GM23338 (cell line): ENCODE results near the gene LUC7L. TPM values are rescaled to one million over a fixed set of nuclear protein-coding genes. Genes with fewer than 3 reads are reported as not detected.

Experiments
- ATAC-seq: fragments of 200-7000 bp; cut with Tn5 transposase; 3 replicates; pipeline ENCODE4 v1.9.1; 2020
- DNase-seq: peaks from one replicate; pipeline ENCODE4 v3.0.0-alpha.2; 2015; ENCODE audit warnings: low spot score
- H2AFZ ChIP-seq: fragments of 200-600 bp; sonication (generic); 2 replicates; pipeline ENCODE4 v1.8.0; 2016; ENCODE audit warnings: antibody characterized with exemption, mild to moderate bottlenecking, moderate library complexity
- H3F3A ChIP-seq: fragments of 200-600 bp; sonication (generic); replicated peaks from 2 replicates; pipeline ENCODE4 v1.8.0; 2017; ENCODE audit warnings: antibody characterized with exemption, mixed run types, low read depth
- H3K27ac ChIP-seq: fragments of 200-600 bp; sonication (generic); 2 replicates; pipeline ENCODE4 v1.6.1; 2016; ENCODE audit warnings: low read depth
- H3K27me3 ChIP-seq: fragments of 200-600 bp; sonication (generic); 2 replicates; pipeline ENCODE4 v1.8.0; 2016; ENCODE audit warnings: mild to moderate bottlenecking, mixed run types, moderate library complexity; ENCODE audit not compliant: insufficient read depth
- H3K36me3 ChIP-seq: fragments of 200-600 bp; sonication (generic); 2 replicates; pipeline ENCODE4 v1.8.0; 2016; ENCODE audit warnings: mild to moderate bottlenecking; ENCODE audit not compliant: insufficient read depth
- H3K4me1 ChIP-seq: fragments of 200-600 bp; sonication (generic); 2 replicates; pipeline ENCODE4 v1.8.0; 2016; ENCODE audit warnings: mild to moderate bottlenecking, moderate library complexity; ENCODE audit not compliant: insufficient read depth
- H3K4me2 ChIP-seq: fragments of 200-600 bp; sonication (generic); 2 replicates; pipeline ENCODE4 v1.7.1; 2017; ENCODE audit warnings: mixed run types
- H3K4me3 ChIP-seq: fragments of 200-600 bp; sonication (generic); 2 replicates; pipeline ENCODE4 v1.6.1; 2016; ENCODE audit warnings: mixed run types
- H3K79me2 ChIP-seq: fragments of 200-600 bp; sonication (generic); replicated peaks from 2 replicates; pipeline ENCODE4 v1.8.0; 2017; ENCODE audit warnings: mild to moderate bottlenecking; ENCODE audit not compliant: insufficient read depth
- H3K9me2 ChIP-seq: fragments of 200-600 bp; sonication (generic); 2 replicates; pipeline ENCODE4 v1.8.0; 2017; ENCODE audit not compliant: insufficient read depth
- H4K20me1 ChIP-seq: fragments of 200-600 bp; sonication (generic); replicated peaks from 2 replicates; pipeline ENCODE4 v1.8.0; 2017; ENCODE audit warnings: mild to moderate bottlenecking; ENCODE audit not compliant: insufficient read depth
- H3K27ac Mint-ChIP-seq: 2 replicates; pipeline ENCODE4 v1.8.0; 2020; ENCODE audit warnings: inconsistent platforms, mild to moderate bottlenecking, moderate library complexity, mixed read lengths
- H3K27me3 Mint-ChIP-seq: 3 replicates; pipeline ENCODE4 v1.8.0; 2022; ENCODE audit warnings: low read depth, mild to moderate bottlenecking, moderate library complexity, mixed read lengths, inconsistent platforms; ENCODE audit not compliant: insufficient read depth, poor library complexity
- H3K36me3 Mint-ChIP-seq: 3 replicates; pipeline ENCODE4 v1.8.0; 2021; ENCODE audit warnings: low read depth, mild to moderate bottlenecking, inconsistent platforms, moderate library complexity, mixed read lengths
- H3K4me1 Mint-ChIP-seq: 3 replicates; pipeline ENCODE4 v1.8.0; 2020; ENCODE audit warnings: mild to moderate bottlenecking, inconsistent platforms, mixed read lengths
- H3K4me3 Mint-ChIP-seq: 3 replicates; pipeline ENCODE4 v1.8.0; 2021; ENCODE audit warnings: moderate library complexity, mild to moderate bottlenecking, inconsistent platforms, mixed read lengths
- H3K9me3 Mint-ChIP-seq: 3 replicates; pipeline ENCODE4 v1.8.0; 2020; ENCODE audit warnings: moderate library complexity, mild to moderate bottlenecking, inconsistent platforms, mixed read lengths
- CREB1 ChIP-seq: fragments of 250-450 bp; sonication (Bioruptor Pico); IDR thresholded peaks from 2 replicates; pipeline ENCODE4 v1.5.0; 2020; ENCODE audit warnings: low read depth, mild to moderate bottlenecking, moderate library complexity
- EZH2 ChIP-seq: fragments of 200-600 bp; sonication (generic); IDR thresholded peaks from one replicate; pipeline ENCODE4 v1.8.0; 2017; ENCODE audit warnings: antibody characterized with exemption, mild to moderate bottlenecking, low read depth; ENCODE audit not compliant: unreplicated experiment
- EZH2phosphoT487 ChIP-seq: fragments of 200-600 bp; sonication (generic); IDR thresholded peaks from one replicate; pipeline ENCODE4 v1.8.1; 2018; ENCODE audit warnings: antibody characterized with exemption; ENCODE audit not compliant: unreplicated experiment
- JUNB ChIP-seq: IDR thresholded peaks from one replicate; pipeline ENCODE4 v1.6.1; 2016; ENCODE audit warnings: antibody characterized with exemption; ENCODE audit not compliant: unreplicated experiment
- NANOG ChIP-seq: IDR thresholded peaks from 2 replicates; pipeline ENCODE4 v1.6.1; 2016; ENCODE audit warnings: antibody characterized with exemption, borderline replicate concordance
- POLR2AphosphoS5 ChIP-seq: IDR thresholded peaks from 2 replicates; pipeline ENCODE4 v1.6.1; 2016; ENCODE audit warnings: antibody characterized with exemption, low read depth
- STAT1 ChIP-seq: IDR thresholded peaks from one replicate; pipeline ENCODE4 v1.6.1; 2016; ENCODE audit warnings: antibody characterized with exemption; ENCODE audit not compliant: unreplicated experiment
- ZNF114 ChIP-seq: fragments of 250-450 bp; sonication (Bioruptor Pico); IDR thresholded peaks from 2 replicates; pipeline ENCODE4 v1.5.0; 2020; ENCODE audit warnings: mild to moderate bottlenecking, moderate library complexity
- ZNF331 ChIP-seq: fragments of 250-450 bp; sonication (Bioruptor Pico); IDR thresholded peaks from 2 replicates; pipeline ENCODE4 v1.5.0; 2020; ENCODE audit warnings: low read depth, mild to moderate bottlenecking, moderate library complexity
- polyA plus RNA-seq: library from polyadenylated mRNA; unstranded; fragments of >200 nt; fragmentation: Nextera tagmentation; extraction: Ambion mirVana; gene quantifications from 2 replicates; pipeline ENCODE4 v1.2.1, GENCODE V29; 2016
- total RNA-seq: library from RNA; depleted of rRNA; stranded (reverse); fragments of >200 nt; shearing (Covaris generic); gene quantifications from 2 replicates; pipeline ENCODE4 v1.2.3, GENCODE V29; 2014
- TF ChIP-seq, protein P1 (sequence below), 2 experiments: fragments of 200-600 bp in 1 of 2; sonication (generic) in 1 of 2; conservative IDR thresholded peaks; 2 replicates each; pipeline versions ENCODE4 v1.5.1 to v1.6.1; 2016 to 2017; ENCODE audit warnings: antibody characterized with exemption in 2 of 2, low read depth in 2 of 2, mild to moderate bottlenecking in 2 of 2, moderate library complexity in 1 of 2
- TF ChIP-seq, protein P2 (sequence below): IDR thresholded peaks from one replicate; pipeline ENCODE4 v1.6.1; 2018; ENCODE audit warnings: antibody characterized with exemption; ENCODE audit not compliant: unreplicated experiment
- TF ChIP-seq, protein P3 (sequence below): fragments of 250-450 bp; sonication (Bioruptor Pico); IDR thresholded peaks from 2 replicates; pipeline ENCODE4 v1.5.0; 2020; ENCODE audit warnings: mild to moderate bottlenecking, moderate library complexity
- TF ChIP-seq, protein P4 (sequence below): IDR thresholded peaks from 2 replicates; pipeline ENCODE4 v1.6.1; 2016; ENCODE audit warnings: antibody characterized with exemption

Gene LUC7L
- total and polyA plus RNA-seq, 2 experiments from 2014 or later = 114 to 151 TPM

DNA sequence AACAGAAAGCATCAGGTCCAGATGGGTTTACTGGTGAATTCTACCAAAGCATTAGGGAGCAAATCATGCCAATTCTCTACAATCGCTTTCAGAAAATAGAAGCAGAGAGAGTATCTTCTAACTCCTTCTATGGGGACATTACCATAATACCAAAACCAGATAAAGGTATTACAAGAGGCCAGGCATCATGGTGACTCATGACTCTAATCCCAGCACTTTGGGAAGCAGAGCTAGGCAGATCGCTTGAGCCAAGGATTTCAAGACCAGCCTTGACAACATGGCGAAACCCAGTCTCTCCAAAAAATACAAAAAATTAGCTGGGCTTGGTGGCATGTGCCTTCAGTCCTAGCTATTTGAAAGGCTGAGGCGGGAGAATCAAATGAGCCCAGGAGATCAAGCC lies 26.0 kb downstream of the LUC7L start:
- H3K4me1 Mint-ChIP-seq = no peaks in the 10 kb centered on the region
- H3K36me3 Mint-ChIP-seq = peaks cover 91% of the 10 kb centered on the region
- peaks cover 12% of the 10 kb centered on the region for H3K27me3 Mint-ChIP-seq

More for the DNA sequence above, 26.0 kb downstream of the LUC7L start:
- H3K27ac Mint-ChIP-seq = no peak overlapping the region
- Histone ChIP-seq H4K20me1 (peaks cover 38% of the 10 kb centered on the region), H3K4me3 (no peak overlapping the region), H3K36me3 (peaks cover 72% of the 10 kb centered on the region), H3K4me2 (no peak overlapping the region), H3K27me3 (no peaks in the 10 kb centered on the region), H3K4me1 (no peaks in the 10 kb centered on the region), H3K79me2 (peaks cover 36% of the 10 kb centered on the region), H3K9me2 (no peaks in the 10 kb centered on the region), H3F3A (peaks cover 15% of the 10 kb centered on the region; the same call in 1 of the 2 replicates), H3K27ac (no peak overlapping the region), H2AFZ (no peak overlapping the region)
- no peak overlapping the region for H3K4me3 Mint-ChIP-seq
- DNase-seq = no peak
- TF ChIP-seq EZH2 = no peak
- TF ChIP-seq EZH2phosphoT487 = no peak
- TF ChIP-seq STAT1 = no peak
- TF ChIP-seq, protein P1, sequence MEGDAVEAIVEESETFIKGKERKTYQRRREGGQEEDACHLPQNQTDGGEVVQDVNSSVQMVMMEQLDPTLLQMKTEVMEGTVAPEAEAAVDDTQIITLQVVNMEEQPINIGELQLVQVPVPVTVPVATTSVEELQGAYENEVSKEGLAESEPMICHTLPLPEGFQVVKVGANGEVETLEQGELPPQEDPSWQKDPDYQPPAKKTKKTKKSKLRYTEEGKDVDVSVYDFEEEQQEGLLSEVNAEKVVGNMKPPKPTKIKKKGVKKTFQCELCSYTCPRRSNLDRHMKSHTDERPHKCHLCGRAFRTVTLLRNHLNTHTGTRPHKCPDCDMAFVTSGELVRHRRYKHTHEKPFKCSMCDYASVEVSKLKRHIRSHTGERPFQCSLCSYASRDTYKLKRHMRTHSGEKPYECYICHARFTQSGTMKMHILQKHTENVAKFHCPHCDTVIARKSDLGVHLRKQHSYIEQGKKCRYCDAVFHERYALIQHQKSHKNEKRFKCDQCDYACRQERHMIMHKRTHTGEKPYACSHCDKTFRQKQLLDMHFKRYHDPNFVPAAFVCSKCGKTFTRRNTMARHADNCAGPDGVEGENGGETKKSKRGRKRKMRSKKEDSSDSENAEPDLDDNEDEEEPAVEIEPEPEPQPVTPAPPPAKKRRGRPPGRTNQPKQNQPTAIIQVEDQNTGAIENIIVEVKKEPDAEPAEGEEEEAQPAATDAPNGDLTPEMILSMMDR (conservative IDR thresholded peaks at IDR 0.05; ENCODE audit: low read depth in 2 of 2) = no peak
- no peak for TF ChIP-seq ZNF114 (CRISPR knock-in tag)
- TF ChIP-seq POLR2AphosphoS5 = no peak
- TF ChIP-seq, protein P2, sequence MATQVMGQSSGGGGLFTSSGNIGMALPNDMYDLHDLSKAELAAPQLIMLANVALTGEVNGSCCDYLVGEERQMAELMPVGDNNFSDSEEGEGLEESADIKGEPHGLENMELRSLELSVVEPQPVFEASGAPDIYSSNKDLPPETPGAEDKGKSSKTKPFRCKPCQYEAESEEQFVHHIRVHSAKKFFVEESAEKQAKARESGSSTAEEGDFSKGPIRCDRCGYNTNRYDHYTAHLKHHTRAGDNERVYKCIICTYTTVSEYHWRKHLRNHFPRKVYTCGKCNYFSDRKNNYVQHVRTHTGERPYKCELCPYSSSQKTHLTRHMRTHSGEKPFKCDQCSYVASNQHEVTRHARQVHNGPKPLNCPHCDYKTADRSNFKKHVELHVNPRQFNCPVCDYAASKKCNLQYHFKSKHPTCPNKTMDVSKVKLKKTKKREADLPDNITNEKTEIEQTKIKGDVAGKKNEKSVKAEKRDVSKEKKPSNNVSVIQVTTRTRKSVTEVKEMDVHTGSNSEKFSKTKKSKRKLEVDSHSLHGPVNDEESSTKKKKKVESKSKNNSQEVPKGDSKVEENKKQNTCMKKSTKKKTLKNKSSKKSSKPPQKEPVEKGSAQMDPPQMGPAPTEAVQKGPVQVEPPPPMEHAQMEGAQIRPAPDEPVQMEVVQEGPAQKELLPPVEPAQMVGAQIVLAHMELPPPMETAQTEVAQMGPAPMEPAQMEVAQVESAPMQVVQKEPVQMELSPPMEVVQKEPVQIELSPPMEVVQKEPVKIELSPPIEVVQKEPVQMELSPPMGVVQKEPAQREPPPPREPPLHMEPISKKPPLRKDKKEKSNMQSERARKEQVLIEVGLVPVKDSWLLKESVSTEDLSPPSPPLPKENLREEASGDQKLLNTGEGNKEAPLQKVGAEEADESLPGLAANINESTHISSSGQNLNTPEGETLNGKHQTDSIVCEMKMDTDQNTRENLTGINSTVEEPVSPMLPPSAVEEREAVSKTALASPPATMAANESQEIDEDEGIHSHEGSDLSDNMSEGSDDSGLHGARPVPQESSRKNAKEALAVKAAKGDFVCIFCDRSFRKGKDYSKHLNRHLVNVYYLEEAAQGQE = no peak
- no peak for TF ChIP-seq CREB1 (CRISPR knock-in tag)
- no peak for TF ChIP-seq NANOG
- no peak for TF ChIP-seq ZNF331 (CRISPR knock-in tag)
- TF ChIP-seq, protein P3, sequence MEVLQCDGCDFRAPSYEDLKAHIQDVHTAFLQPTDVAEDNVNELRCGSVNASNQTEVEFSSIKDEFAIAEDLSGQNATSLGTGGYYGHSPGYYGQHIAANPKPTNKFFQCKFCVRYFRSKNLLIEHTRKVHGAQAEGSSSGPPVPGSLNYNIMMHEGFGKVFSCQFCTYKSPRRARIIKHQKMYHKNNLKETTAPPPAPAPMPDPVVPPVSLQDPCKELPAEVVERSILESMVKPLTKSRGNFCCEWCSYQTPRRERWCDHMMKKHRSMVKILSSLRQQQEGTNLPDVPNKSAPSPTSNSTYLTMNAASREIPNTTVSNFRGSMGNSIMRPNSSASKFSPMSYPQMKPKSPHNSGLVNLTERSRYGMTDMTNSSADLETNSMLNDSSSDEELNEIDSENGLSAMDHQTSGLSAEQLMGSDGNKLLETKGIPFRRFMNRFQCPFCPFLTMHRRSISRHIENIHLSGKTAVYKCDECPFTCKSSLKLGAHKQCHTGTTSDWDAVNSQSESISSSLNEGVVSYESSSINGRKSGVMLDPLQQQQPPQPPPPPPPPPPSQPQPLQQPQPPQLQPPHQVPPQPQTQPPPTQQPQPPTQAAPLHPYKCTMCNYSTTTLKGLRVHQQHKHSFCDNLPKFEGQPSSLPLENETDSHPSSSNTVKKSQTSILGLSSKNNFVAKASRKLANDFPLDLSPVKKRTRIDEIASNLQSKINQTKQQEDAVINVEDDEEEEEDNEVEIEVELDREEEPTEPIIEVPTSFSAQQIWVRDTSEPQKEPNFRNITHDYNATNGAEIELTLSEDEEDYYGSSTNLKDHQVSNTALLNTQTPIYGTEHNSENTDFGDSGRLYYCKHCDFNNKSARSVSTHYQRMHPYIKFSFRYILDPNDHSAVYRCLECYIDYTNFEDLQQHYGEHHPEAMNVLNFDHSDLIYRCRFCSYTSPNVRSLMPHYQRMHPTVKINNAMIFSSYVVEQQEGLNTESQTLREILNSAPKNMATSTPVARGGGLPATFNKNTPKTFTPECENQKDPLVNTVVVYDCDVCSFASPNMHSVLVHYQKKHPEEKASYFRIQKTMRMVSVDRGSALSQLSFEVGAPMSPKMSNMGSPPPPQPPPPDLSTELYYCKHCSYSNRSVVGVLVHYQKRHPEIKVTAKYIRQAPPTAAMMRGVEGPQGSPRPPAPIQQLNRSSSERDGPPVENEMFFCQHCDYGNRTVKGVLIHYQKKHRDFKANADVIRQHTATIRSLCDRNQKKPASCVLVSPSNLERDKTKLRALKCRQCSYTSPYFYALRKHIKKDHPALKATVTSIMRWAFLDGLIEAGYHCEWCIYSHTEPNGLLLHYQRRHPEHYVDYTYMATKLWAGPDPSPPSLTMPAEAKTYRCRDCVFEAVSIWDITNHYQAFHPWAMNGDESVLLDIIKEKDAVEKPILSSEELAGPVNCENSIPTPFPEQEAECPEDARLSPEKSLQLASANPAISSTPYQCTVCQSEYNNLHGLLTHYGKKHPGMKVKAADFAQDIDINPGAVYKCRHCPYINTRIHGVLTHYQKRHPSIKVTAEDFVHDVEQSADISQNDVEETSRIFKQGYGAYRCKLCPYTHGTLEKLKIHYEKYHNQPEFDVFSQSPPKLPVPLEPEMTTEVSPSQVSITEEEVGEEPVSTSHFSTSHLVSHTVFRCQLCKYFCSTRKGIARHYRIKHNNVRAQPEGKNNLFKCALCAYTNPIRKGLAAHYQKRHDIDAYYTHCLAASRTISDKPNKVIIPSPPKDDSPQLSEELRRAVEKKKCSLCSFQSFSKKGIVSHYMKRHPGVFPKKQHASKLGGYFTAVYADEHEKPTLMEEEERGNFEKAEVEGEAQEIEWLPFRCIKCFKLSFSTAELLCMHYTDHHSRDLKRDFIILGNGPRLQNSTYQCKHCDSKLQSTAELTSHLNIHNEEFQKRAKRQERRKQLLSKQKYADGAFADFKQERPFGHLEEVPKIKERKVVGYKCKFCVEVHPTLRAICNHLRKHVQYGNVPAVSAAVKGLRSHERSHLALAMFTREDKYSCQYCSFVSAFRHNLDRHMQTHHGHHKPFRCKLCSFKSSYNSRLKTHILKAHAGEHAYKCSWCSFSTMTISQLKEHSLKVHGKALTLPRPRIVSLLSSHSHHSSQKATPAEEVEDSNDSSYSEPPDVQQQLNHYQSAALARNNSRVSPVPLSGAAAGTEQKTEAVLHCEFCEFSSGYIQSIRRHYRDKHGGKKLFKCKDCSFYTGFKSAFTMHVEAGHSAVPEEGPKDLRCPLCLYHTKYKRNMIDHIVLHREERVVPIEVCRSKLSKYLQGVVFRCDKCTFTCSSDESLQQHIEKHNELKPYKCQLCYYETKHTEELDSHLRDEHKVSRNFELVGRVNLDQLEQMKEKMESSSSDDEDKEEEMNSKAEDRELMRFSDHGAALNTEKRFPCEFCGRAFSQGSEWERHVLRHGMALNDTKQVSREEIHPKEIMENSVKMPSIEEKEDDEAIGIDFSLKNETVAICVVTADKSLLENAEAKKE (CRISPR knock-in tag) = no peak
- no peak for TF ChIP-seq JUNB
- TF ChIP-seq, protein P4, sequence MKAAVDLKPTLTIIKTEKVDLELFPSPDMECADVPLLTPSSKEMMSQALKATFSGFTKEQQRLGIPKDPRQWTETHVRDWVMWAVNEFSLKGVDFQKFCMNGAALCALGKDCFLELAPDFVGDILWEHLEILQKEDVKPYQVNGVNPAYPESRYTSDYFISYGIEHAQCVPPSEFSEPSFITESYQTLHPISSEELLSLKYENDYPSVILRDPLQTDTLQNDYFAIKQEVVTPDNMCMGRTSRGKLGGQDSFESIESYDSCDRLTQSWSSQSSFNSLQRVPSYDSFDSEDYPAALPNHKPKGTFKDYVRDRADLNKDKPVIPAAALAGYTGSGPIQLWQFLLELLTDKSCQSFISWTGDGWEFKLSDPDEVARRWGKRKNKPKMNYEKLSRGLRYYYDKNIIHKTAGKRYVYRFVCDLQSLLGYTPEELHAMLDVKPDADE = no peak
- no peak for ATAC-seq
- no peaks in the 10 kb centered on the region for H3K9me3 Mint-ChIP-seq
